MCF 10A (cell line): ENCODE measurements around the gene LRMDA. TPM values are rescaled to one million over a fixed set of nuclear protein-coding genes. Genes with fewer than 3 reads are reported as not detected.

Source experiments
- BruUV-seq: library from RNA; stranded (reverse); fragments of 400-500 nt; replicated peaks from 2 replicates; lab custom pipeline; 2021; lab: Mats Ljungman, UMichigan
- CTCF ChIA-PET: fragments of 300-600 bp; sonication (Branson Sonifier 250); formaldehyde crosslinking; extraction: SDS; loops from one replicate; lab custom pipeline; 2021; ENCODE audit warnings: antibody characterized with exemption, inconsistent platforms; lab: Yijun Ruan, JAX
- POLR2A ChIA-PET: fragments of 300-600, 350-650 bp; sonication (Branson Sonifier 250); formaldehyde crosslinking; extraction: SDS; loops from one replicate; lab custom pipeline; 2020; ENCODE audit warnings: antibody characterized with exemption, inconsistent platforms; lab: Yijun Ruan, JAX
- DNase-seq: peaks from one replicate; pipeline ENCODE4 v3.0.0-alpha.2; 2018; ENCODE audit not compliant: unreplicated experiment
- H3K27ac Mint-ChIP-seq: one replicate; pipeline ENCODE4 v1.8.0; 2022; ENCODE audit warnings: mild to moderate bottlenecking, low read depth, mixed read lengths; ENCODE audit not compliant: unreplicated experiment
- H3K27me3 Mint-ChIP-seq: one replicate; pipeline ENCODE4 v1.8.0; 2022; ENCODE audit warnings: mixed read lengths; ENCODE audit not compliant: insufficient read depth, unreplicated experiment
- H3K36me3 Mint-ChIP-seq: one replicate; pipeline ENCODE4 v1.8.0; 2022; ENCODE audit warnings: mild to moderate bottlenecking, moderate library complexity, mixed read lengths; ENCODE audit not compliant: insufficient read depth, unreplicated experiment
- H3K4me1 Mint-ChIP-seq: one replicate; pipeline ENCODE4 v1.8.0; 2022; ENCODE audit warnings: mixed read lengths; ENCODE audit not compliant: insufficient read depth, unreplicated experiment
- H3K4me3 Mint-ChIP-seq: one replicate; pipeline ENCODE4 v1.8.0; 2022; ENCODE audit warnings: mild to moderate bottlenecking, moderate library complexity, mixed read lengths; ENCODE audit not compliant: unreplicated experiment
- H3K9me3 Mint-ChIP-seq: one replicate; pipeline ENCODE4 v1.8.0; 2022; ENCODE audit warnings: mixed read lengths; ENCODE audit not compliant: unreplicated experiment
- CTCF ChIP-seq: fragments of 200-600 bp; IDR thresholded peaks from one replicate; pipeline ENCODE4 v1.8.0; 2022; ENCODE audit warnings: antibody characterized with exemption, mild to moderate bottlenecking; ENCODE audit not compliant: unreplicated experiment
- intact Hi-C: fragments of 100-400 bp; cut with micrococcal nuclease; formaldehyde crosslinking; loops from 2 replicates; pipeline ENCODE4 v1.14.1; 2022
- total RNA-seq: library from RNA; stranded (reverse); gene quantifications from 2 replicates; pipeline ENCODE4 v1.2.3, GENCODE V29; 2022

LRMDA gene
- total RNA-seq, 1 experiment from 2014 or later = not detected

- intact Hi-C loops = loop anchor here (5.0 kb wide), 1 partner anchor 953 kb away; no protein-coding TSS in a partner anchor
- H3K9me3 Mint-ChIP-seq = no peaks in the 10 kb centered on the region
- peaks cover 6% of the 10 kb centered on the region for H3K4me1 Mint-ChIP-seq
- no TSS peak for BruUV-seq
- H3K27me3 Mint-ChIP-seq = no peaks in the 10 kb centered on the region
- H3K36me3 Mint-ChIP-seq = no peaks in the 10 kb centered on the region
- no peak overlapping the region for H3K27ac Mint-ChIP-seq
- ChIA-PET CTCF (interaction anchor here (0.6 to 3.2 kb wide), 4 partner anchors 47 to 847 kb away, joined by 4 to 35 read pairs (median 4); partner anchors contain the start of gene ZNF503), POLR2A (no interaction called here)
- no peak for DNase-seq
- no peak overlapping the region for H3K4me3 Mint-ChIP-seq
- no peak for TF ChIP-seq CTCF
Measured at GRCh38 chr10:76034353-76035205, 603.2 kb downstream of the LRMDA start.

GRCh38 chr10:76035206-76036110 is 604.0 kb downstream of the LRMDA start:
- ChIA-PET POLR2A (interaction anchor here (0.6 kb wide), 1 partner anchor 1069 kb away, joined by 3 read pairs; no protein-coding TSS in a partner anchor), CTCF (interaction anchor here (1.2 to 3.2 kb wide), 13 partner anchors 9 to 971 kb away, joined by 3 to 44 read pairs (median 6); partner anchors contain the start of gene ZNF503)
- peaks cover 6% of the 10 kb centered on the region for H3K4me1 Mint-ChIP-seq
- H3K27me3 Mint-ChIP-seq = no peaks in the 10 kb centered on the region
- no peaks in the 10 kb centered on the region for H3K36me3 Mint-ChIP-seq
- H3K27ac Mint-ChIP-seq = no peak overlapping the region
- no TSS peak for BruUV-seq
- intact Hi-C loops = loop anchor here (1.0 to 5.0 kb wide), 5 partner anchors 125 to 952 kb away; partner anchors contain the start of gene ZNF503
- no peak for DNase-seq
- H3K9me3 Mint-ChIP-seq = no peaks in the 10 kb centered on the region
- no peak overlapping the region for H3K4me3 Mint-ChIP-seq
- no peak for TF ChIP-seq CTCF

GRCh38 chr10:76036111-76036940 is 604.9 kb downstream of the LRMDA start:
- ChIA-PET POLR2A (interaction anchor here (0.5 to 0.6 kb wide), 3 partner anchors 315 to 1069 kb away, joined by 3 to 4 read pairs (median 3); no protein-coding TSS in a partner anchor), CTCF (interaction anchor here (0.5 to 3.2 kb wide), 58 partner anchors 9 to 970 kb away, joined by 3 to 44 read pairs (median 4); partner anchors contain the start of gene ZNF503)
- intact Hi-C loops = loop anchor here (1.0 to 5.0 kb wide), 5 partner anchors 126 to 951 kb away; partner anchors contain the start of gene ZNF503
- peak; percentile 94 for TF ChIP-seq CTCF
- peaks cover 6% of the 10 kb centered on the region for H3K4me1 Mint-ChIP-seq
- no peaks in the 10 kb centered on the region for H3K9me3 Mint-ChIP-seq
- no peak overlapping the region for H3K4me3 Mint-ChIP-seq
- H3K27ac Mint-ChIP-seq = no peak overlapping the region
- H3K36me3 Mint-ChIP-seq = no peaks in the 10 kb centered on the region
- no TSS peak for BruUV-seq
- peak; percentile 63 for DNase-seq
- no peaks in the 10 kb centered on the region for H3K27me3 Mint-ChIP-seq
